NCI-H146 (cell line): ENCODE measurements around the gene DCC.

Experiments used
- DNase-seq: peaks from one replicate; lab custom pipeline; 2025; lab: John Stamatoyannopoulos, UW

The DCC gene

DNA sequence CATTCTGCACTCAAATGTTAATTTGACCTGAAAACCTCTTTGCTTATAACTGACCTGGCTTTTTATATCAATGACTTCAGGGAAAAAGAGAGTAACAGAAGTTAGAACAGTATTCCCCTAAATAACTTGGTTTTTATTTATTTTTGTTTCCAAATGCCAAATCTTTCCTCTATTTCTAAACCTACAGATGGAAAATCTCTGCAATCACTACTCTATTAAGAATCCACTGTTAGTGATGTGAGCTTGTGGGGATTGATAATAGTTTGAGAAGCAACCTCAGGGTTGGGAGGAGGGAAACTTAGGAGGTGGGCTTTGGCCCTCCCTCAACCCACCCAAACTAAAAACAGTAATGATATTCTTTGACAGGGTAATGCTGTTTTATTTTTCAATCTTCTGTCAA is 351.8 kb downstream of the DCC start:
- no peak for DNase-seq

DNA sequence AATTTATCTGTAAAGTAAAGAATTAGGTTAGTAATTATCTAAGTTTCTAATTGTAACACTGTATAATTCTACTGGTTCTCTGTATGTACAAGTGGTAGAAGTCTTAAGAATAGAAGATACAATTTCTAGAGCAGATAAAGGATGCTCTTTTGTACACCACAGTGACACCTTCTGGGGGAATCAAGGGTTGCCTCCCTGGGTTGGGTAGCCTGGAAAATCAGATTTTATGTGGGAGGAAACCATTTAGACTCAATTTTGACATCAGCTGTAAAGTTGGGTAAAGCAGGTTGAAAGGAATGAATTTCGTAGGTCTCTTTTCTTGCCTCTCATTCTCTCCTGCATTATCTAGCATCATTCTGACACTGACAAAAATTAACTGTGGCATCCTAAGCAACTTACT is 354.8 kb downstream of the DCC start:
- peak; percentile 56 for DNase-seq

DNA sequence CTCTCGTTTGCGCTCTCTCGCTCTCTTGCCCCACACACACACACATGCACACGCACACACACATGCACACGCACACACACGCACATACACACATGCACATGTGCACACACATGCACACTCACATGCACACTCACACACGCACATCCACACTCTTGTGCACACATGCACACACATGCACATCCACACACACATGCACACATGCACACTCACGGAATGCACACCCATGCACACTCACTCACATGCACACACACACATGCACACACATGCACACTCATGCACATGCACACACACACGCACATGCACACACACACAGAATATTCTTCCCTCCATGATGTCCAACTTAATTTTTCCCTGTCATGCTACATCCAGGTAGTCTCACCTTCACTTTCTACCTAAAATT is 360.1 kb downstream of the DCC start:
- DNase-seq = no peak

DNA sequence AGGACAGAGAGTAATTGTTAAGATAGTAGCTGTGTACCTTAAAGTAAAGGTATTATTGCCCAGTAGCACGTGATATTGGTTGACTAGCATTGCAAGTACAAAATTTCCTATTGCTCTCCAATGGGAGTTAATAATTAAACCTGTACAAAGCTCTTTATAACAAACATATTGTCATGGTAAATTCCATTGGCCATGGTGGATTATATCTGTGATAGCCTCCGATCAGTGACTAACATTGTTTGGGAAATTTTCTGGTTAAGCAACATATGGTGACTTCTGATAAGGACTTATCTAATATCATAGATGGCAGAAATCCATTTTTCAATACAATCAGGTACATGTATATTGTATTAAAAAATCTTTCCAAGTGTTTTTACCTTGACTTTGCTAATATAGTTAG is 360.8 kb downstream of the DCC start:
- DNase-seq = no peak

DNA sequence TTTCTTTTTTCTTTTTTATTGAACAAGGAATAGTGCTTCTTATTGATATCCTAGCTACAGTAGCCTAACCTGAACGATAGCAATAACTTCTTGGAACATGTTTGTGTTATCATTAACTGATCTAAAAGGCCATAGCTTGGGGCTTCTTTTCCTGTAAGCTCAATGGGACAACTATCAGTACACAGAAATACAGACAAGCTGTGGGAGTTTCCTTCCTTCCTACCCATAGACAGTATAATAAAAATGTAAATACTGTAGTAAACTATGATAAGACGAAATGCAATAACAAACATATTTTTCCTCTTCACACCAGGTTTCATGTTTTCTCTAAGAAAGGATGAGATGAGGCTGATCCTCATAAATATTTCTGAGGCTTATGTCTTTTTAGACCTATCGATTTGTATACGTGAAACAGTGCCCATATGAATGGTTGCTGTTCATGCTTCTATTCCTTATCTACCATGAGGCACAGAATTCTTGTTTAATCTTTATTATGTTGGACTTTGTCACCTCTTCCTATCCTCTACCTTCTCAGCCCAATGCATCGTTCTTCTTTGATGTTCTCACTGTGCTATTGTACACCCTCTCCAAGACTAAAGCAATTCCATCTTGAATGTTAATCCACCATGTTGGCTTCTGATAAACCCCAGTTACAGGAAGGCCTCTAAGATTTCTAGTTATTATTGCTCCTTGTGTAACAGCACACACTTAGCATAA is 361.4 kb downstream of the DCC start:
- no peak for DNase-seq

DNA sequence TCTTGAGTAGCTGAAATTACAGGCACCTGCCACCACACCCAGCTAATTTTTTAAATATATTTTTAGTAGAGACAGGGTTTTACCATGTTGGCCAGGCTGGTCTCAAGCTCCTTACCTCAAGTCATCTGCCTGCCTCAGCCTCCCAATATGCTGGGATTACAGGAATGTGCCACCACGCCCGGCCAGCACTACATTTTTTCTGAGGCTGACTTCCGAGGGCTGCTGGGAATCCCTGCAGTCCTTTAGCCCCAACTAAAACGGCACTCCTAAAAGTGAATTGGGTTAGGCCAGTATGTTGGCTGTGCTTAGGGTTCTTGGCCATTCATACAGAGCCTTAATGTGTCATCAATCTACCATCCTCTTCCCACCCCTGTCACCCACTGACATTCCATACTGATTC is 375.4 kb downstream of the DCC start:
- no peak for DNase-seq

DNA sequence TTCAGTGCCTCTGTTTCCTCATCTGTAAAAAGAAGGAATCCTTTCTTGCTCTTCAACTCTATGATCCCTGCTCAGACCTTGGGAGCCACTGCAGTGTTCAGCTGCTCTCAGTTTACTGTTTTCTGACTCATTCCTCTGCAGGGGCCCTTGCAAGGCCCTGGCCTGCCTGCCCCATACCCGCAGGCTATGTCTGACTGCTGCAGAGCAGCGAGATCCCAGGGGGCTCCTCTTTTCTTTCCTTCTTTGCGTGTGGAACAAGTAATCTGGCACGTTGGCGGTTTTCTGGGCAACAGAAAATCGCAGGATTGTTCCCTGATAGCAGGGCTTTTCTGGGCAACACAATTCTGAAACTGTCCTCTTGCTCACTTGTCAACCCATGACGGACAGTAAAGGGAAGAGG is 376.0 kb downstream of the DCC start:
- no peak for DNase-seq

DNA sequence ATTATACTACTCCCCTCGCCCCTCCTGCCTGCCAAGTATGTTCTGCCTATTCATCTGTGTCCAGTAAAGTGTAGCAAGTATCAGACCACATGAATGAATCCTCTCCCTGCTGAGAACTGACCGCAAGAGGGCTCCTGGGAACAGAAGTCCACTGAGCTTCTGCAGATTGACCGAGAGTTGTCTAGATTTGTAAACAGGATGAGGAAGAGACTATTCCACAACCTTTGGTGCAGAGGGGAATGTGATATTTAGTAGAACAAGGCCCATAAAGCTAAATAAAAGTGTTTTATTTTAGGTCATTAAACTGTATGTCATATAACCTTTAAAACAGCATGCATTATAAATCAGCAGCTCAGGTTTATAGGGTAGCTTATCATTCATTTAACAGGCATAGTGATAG is 377.0 kb downstream of the DCC start:
- peak; percentile 84 for DNase-seq

DNA sequence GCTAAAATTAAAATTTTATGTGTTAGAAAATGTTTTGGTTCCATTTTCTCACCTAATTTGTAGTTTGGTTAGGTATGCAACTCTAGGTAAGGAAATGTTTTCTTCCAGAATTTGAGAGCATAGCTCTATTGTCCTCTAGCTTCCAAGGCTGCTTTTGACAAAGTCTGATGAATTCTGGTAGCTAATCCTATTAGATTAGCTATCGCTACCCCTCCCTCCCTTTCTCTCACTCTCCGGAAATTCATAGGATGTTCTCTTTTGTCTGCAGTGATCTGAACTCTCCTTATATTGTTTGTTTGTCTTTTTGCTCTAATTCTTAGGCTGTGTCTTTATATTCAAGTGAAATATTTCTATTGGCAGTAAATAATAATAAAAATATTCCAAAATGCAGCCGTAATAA is 382.9 kb downstream of the DCC start:
- DNase-seq = no peak

DNA sequence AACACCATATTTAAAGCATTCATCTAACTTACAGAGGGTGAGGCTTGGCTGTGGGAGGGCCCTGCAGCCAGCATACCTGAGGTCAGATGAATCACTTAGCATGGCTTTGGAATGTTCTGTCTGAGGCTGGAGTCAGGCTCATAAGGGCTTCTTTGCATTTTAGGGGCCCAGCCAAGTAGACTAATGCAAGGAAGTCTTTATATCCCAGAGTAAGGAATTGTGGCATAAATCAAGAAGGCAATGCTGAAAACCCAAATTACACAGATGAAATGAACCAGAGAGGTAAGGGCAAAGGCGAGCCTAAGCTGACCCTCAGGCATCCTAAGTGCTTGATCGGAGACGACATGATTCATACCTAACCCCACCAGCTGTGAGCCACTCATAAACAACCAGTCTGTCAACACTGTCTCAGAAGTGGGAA is 383.6 kb downstream of the DCC start:
- DNase-seq = no peak

DNA sequence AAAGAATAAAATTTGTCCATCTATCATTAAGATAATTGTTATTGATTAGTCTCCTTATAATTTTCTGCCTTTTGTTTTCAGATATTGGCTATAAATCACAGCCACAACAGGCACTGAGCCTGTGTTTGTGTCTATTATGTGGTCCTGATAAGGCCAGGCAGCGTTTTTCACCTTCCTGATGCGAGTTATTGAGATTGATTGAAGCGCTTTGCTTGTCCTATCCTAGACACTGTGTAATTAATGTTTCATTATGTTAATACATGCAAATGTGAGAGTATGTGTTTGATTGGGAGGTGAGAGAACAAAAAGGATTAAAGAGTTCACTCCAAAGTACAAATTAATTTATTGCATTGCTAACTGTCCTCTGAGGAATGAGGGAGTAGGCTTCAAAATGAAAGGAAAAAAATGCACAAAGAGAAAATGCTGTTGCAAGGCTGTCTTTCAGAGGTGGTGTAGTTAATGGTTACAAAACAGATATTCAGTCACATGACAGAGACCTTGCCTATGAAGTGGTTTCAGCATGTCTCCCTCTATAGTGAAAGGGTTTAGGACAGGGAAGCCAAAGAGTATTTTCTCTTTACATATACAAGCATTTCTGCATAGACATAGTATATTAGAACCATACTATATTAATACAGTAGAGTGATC is 391.1 kb downstream of the DCC start:
- DNase-seq = peak; percentile 71

DNA sequence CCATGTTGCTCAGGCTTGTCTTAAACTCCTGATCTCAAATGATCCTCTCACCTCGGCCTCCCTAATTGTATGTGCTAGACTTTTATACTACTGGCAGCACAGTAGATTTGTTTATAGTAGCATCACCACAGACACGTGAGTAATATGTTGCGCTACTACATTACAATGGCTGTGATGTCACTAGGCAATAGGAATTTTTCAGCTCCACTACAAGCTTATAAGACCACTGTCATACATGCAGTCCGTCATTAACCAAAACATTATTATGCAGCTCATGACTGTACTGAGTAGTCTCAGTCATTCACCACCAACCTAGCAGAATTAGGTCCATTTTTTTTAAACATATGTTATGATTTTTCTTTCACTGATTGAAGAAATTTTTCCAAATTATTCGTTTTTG is 398.9 kb downstream of the DCC start:
- DNase-seq = no peak

DNA sequence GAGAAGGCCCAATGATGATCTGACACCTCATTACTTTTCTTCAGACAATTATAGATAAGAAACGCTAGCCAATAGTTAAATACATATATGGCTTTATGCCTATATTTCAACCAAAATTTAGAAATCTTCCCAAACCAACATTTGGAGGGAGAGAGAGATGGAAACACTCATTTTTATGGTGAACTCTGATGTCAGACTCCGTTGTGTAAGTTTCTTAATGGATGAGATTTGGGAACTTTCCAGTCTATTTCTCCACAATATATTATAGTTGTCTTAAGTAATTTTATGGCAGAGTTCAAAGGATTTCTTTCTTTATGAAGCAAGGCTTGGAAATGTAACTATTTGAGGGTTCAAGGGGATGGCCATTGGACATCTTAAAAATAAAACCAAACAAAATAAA is 407.0 kb downstream of the DCC start:
- DNase-seq = no peak

DNA sequence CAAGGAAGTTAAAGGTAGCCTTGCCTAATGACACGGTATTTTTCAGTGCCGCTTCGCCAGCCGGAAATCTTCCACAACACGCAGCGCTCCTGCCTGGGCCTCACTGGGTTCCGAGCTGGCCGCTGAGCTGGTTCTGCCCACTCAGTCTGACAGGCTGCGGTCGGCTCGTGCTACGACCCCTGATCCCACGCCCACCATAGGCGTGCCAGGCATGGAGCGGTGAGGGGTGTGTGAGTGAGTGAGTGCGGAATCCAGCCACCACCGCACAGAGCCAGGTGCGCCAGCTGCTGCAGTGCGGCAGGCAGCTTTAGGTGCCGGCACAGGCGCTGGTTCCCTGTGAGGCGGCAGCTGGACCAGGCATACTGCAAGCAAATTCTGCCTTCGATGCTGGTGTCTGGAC is 407.9 kb downstream of the DCC start:
- no peak for DNase-seq

DNA sequence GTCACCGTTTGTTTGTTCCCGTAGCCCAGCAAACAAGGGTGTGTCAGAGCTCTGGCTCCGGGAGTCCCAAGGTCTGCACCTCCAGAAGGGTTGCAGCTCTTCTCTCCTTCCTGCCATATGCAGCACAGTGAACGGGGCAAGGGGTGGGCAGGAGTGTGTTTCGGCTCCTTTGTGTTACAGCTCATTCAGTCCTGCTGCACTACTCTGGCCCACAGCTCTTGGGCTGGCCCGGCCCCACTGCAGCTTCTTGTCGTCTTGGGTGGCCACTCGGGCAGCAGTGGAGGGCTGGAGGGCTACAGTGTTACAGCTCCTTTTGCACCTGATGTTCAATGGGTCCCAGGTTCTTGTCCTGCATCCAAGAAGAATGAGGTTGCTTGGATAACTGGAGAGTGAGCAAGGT is 408.3 kb downstream of the DCC start:
- DNase-seq = no peak

DNA sequence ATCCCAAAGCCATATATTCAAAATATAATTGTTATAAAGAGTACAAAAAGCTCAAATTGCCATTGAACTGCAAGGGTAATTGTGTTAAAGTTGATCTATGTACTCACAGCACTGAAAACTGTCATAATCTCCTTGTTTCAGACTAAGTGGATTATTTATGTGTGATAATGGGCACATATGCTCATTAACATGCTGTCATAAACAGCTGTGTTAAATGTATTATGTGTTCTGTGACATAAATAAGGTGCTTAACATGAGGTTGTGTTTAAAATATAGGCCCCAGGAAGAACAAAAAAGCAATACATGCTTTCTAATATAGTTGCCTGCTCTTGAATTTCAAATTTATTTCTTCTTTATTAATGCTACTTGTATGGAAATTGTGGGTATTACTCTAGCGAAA is 409.5 kb downstream of the DCC start:
- DNase-seq = no peak

DNA sequence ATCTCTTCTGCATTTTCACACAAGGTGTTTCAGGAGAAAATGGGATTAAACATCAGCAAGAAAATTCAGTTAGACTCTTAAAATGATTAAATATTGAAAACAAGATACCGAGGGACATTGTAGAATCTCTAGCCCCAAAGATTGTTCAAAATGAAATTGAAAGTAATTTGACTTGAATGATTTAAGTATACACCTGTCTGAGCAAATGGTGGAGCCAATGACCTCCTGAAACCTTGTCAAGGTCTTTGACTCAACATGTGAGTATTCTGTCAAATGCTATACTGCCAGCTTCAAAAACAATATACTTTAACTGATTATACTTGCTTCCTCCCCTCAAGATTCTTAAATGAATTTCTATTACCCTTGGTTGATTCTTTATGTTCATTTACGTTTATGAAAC is 411.0 kb downstream of the DCC start:
- no peak for DNase-seq

DNA sequence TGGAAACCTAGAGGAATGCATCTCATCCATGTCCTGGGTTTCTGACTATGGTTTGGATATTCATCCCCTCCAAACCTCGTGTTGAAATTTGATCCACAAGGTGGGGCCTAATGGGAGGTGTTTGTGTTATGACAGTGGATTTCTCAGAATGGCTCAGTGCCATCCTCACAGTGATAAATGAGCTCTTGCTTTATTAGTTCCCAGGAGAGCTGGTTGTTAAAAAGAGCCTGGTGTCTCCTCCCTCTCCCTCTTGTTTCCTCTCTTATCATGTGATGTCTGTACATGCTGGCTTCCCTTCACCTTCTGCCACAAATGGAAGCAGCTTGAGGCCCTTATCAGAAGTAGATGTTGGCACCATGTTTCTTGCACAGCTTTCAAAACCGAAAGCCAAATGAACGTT is 424.3 kb downstream of the DCC start:
- DNase-seq = peak; percentile 71

DNA sequence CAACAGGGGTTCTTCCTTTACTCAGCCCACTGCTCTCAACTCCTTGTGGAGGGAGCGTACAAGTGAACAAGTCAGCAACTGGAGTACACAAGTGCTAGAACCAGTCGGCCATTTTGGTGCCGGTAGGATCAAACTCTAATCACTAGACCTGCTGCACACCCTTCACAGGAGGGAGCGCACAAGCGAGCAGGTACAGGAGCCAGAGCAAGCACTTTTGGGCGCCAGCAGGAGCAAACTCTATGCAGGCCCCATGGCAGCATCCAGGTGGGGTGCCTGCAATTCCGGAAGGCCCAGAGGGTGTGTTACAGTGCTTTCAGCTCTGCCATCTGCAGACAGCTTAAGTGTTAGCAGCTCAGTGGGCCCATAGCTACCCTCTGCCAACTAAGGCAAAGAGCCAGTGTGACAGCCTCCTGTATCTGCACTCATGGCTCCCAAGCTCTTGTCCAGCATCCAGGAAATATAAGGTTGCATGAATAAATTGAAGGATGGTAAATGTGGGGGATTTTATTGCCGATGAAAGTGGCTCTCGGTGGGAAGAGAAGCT is 426.1 kb downstream of the DCC start:
- DNase-seq = no peak

DNA sequence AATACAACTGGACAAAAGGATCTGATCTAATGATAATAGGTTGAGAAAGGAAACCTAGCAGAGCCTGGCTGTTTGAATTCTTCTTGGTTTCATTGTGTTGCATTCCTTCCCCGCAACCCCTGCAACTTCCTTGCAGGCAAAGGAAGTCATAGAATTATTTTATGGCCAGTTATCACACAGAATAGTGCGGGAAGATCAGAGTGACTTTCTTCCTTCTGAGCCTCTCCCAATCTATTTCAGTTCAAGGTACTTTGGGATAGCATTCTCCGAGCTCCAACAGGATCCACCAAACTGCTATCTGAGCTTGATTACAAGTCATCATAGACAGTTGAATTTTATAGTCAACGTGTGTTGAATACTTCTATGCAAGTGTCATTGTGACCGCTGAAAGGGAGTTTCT is 441.1 kb downstream of the DCC start:
- no peak for DNase-seq

DNA sequence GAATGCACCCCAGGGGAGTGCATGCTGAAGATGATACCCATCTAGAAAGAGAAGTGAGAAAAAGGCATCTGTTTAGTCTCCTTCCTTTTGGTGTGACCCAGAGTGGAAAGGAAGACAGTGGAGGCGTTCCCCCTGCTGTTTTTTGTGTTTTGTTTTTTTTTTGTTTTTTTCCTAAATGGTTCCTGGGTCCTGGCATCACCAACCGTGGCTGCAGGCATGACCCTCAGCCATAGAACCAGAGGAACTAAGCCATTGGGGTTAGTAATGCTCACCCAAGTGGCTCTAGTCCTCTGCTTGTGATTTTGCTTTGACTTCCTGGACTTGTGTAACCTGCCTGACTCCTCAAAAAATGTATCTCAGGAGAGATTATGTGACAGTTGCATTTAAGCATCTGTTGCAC is 451.3 kb downstream of the DCC start:
- DNase-seq = no peak

DNA sequence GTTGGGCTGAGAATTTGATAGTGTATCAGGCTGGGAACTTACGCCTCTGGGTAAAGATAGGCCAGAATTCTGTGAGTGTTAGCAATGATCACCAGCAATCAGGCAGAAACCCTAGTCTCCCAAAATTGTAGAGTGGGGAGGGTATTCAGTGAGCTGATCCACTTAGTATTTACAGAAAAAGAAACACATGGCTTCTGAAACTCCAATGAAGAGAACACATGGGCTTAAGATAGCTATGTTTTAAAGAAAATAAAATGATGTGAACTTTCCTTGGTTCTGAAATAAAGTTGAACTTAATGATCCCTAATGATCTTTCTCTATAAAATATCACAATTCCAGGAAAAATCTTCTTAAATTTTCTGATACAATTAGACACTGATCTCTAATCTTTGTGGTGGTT is 472.8 kb downstream of the DCC start:
- DNase-seq = no peak

DNA sequence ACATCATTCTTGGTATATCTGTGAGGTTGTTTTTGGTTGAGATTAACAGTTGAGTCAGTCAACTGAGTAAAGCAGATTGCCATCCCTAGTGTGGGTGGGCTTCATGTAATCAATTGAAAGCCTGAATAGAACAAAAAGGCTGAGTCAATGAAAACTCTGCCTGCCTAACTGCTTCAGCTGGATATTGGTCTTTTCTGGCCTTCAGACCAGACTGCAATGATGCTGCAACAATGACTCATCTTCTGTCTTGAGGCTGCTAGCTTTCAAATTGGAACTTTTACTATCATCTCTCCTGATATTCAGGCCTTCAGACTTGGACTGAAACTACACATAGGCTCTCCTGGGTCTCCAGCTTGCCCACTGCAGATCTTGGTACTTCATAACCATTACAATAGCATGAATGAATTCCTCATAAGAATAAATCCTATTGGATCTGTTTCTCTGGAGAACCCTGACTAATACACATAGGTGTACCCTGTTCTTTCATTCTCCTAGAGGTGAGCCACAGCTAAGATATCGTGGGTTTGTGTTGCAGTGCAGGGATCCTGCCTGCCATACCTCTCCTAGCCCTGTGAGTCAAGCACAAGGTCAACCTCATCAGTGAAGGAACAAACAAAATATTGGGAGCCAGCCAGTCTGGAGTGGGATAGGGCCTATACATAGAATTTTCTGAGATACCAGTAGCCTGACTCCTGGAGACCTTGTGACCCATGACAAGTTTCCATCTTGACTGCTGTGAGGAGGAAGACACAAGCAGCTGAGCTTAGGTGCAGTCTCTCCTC is 473.8 kb downstream of the DCC start:
- DNase-seq = no peak
